ENCODE results near the gene MYO1A.

GRCh38 chr12:57092876-57093414 lies 43.0 kb upstream of the MYO1A start:
- no peak for TF ChIP-seq EZH2 (IDR thresholded peaks at IDR 0.05; ENCODE audit: borderline replicate concordance, insufficient read depth, low read length, poor library complexity, severe bottlenecking)
- TF ChIP-seq REST (IDR thresholded peaks at IDR 0.05; ENCODE audit: borderline replicate concordance): no peak
- TF ChIP-seq, protein P1, sequence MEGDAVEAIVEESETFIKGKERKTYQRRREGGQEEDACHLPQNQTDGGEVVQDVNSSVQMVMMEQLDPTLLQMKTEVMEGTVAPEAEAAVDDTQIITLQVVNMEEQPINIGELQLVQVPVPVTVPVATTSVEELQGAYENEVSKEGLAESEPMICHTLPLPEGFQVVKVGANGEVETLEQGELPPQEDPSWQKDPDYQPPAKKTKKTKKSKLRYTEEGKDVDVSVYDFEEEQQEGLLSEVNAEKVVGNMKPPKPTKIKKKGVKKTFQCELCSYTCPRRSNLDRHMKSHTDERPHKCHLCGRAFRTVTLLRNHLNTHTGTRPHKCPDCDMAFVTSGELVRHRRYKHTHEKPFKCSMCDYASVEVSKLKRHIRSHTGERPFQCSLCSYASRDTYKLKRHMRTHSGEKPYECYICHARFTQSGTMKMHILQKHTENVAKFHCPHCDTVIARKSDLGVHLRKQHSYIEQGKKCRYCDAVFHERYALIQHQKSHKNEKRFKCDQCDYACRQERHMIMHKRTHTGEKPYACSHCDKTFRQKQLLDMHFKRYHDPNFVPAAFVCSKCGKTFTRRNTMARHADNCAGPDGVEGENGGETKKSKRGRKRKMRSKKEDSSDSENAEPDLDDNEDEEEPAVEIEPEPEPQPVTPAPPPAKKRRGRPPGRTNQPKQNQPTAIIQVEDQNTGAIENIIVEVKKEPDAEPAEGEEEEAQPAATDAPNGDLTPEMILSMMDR (IDR thresholded peaks at IDR 0.05; ENCODE audit: poor library complexity, severe bottlenecking): no peak
